K562 (cell line): ENCODE results near the gene BPHL. TPM values are rescaled to one million over a fixed set of nuclear protein-coding genes. Genes with fewer than 3 reads are reported as not detected.

Experiments used
- MAFF ChIP-seq: IDR thresholded peaks from 2 replicates; pipeline ENCODE4 v1.6.1; 2012; ENCODE audit warnings: low read length, improper control_type of control experiment
- RBM39 ChIP-seq: fragments of 200-400 bp; formaldehyde crosslinking; optimal IDR thresholded peaks from 2 replicates; pipeline ENCODE3; 2018; ENCODE audit warnings: low read depth, low read length
- SIN3B ChIP-seq: fragments of 450-650 bp; IDR thresholded peaks from 2 replicates; pipeline ENCODE4 v1.6.1; 2017; ENCODE audit warnings: low read depth, mild to moderate bottlenecking, moderate library complexity
- TAF9B ChIP-seq: fragments of 450-650 bp; IDR thresholded peaks from 2 replicates; pipeline ENCODE4 v1.6.1; 2018; ENCODE audit warnings: mild to moderate bottlenecking; ENCODE audit not compliant: partially characterized antibody
- TARDBP ChIP-seq: fragments of 450-650 bp; IDR thresholded peaks from 2 replicates; pipeline ENCODE4 v1.6.1; 2016
- polyA plus RNA-seq, 8 experiments: library from polyadenylated mRNA; depleted of rRNA in 4 of 8; stranded (reverse) in 5 of 8; unstranded in 3 of 8; fragments of >200 nt; fragmentation: Nextera tagmentation in 2 of 8; fragmentation: Illumina TruSeq in 1 of 8; extraction: Ambion mirVana in 2 of 8; extraction: Trizol in 1 of 8; gene quantifications; 2 replicates each; pipeline versions ENCODE4 v1.2.1 to v1.2.3, GENCODE V29; 2011 to 2014; ENCODE audit warnings: inconsistent platforms in 1 of 8, missing spikeins in 1 of 8
- total RNA-seq, 7 experiments: library from RNA; depleted of rRNA in 6 of 7; stranded (reverse); fragments of >200 nt in 6 of 7; fragmentation: Illumina TruSeq in 2 of 7; extraction: Trizol in 2 of 7; gene quantifications; 2 replicates each; pipeline versions ENCODE4 v1.2.1 to v1.2.3, GENCODE V29; 2011 to 2021; ENCODE audit warnings: low replicate concordance in 1 of 7
- TF ChIP-seq, protein P1 (sequence below): fragments of 200-800 bp; sonication (Bioruptor generic); IDR thresholded peaks from 2 replicates; pipeline ENCODE4 v1.6.1; 2017; ENCODE audit warnings: missing genetic modification characterization, missing compliant biosample characterization
- TF ChIP-seq, protein P2 (sequence below): fragments of 450-650 bp; IDR thresholded peaks from 2 replicates; pipeline ENCODE4 v1.6.1; 2016; ENCODE audit warnings: borderline replicate concordance
- TF ChIP-seq, protein P3 (sequence below): sonication (generic); formaldehyde crosslinking; IDR thresholded peaks from 2 replicates; pipeline ENCODE4 v1.8.0; 2023; ENCODE audit warnings: missing genetic modification reagents, mild to moderate bottlenecking, borderline replicate concordance
- TF ChIP-seq, protein P4 (sequence below): sonication (generic); formaldehyde crosslinking; IDR thresholded peaks from 2 replicates; pipeline ENCODE4 v1.8.0; 2022; ENCODE audit warnings: missing genetic modification reagents, mild to moderate bottlenecking, borderline replicate concordance
- TF ChIP-seq, protein P5 (sequence below): fragments of 450-650 bp; IDR thresholded peaks from 2 replicates; pipeline ENCODE4 v1.6.1; 2016; ENCODE audit warnings: mild to moderate bottlenecking

Gene BPHL
- total and polyA plus RNA-seq, 9 of the 15 experiments (the other 6 are each of a cell fraction or from before 2014, with no cell fraction given), result 3.5 to 17.4 (median 8.2) TPM

DNA sequence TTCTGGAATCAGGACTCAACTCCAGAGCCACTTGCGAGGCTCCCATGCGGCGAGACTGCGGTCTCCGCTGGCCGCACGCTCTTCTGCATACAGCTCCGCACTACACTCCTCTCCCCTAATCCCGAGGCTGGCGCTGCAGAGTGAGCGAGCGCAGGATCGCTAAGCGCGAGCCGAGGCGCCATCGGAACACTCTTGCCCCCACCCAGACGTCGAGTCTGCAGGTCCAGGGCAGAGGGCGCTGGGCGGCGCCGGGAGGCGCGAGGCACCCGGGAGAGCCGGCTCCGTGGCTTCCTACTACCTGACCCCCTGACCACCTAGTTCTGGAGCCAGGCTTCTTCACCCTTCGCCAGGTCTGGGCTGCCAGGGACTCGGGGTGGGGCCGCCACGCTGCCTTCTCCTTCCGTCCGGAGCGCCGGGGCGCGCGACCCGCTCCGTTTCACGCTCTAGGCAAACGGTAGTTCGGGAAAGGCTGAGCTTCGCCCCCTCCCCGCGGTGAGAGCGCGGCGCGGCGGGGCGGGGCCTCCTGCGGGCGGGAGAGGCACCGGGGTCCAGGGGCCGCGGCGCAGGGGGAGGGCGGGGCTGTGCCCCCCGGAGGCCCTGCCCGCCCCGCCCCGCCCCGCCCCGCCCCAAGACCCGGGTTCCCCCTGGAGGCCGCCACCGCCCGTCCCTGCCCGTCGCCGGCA, 44.2 kb downstream of the BPHL start (continued):
- TF ChIP-seq RBM39 (no peak), SIN3B (no peak), TARDBP (peak; percentile 80; the same call in 1 of the 2 replicates), TAF9B (no peak), MAFF (no peak)
- TF ChIP-seq, protein P1, sequence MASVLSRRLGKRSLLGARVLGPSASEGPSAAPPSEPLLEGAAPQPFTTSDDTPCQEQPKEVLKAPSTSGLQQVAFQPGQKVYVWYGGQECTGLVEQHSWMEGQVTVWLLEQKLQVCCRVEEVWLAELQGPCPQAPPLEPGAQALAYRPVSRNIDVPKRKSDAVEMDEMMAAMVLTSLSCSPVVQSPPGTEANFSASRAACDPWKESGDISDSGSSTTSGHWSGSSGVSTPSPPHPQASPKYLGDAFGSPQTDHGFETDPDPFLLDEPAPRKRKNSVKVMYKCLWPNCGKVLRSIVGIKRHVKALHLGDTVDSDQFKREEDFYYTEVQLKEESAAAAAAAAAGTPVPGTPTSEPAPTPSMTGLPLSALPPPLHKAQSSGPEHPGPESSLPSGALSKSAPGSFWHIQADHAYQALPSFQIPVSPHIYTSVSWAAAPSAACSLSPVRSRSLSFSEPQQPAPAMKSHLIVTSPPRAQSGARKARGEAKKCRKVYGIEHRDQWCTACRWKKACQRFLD, result peak; percentile 14; the same call in 1 of the 2 replicates
- TF ChIP-seq, protein P2, sequence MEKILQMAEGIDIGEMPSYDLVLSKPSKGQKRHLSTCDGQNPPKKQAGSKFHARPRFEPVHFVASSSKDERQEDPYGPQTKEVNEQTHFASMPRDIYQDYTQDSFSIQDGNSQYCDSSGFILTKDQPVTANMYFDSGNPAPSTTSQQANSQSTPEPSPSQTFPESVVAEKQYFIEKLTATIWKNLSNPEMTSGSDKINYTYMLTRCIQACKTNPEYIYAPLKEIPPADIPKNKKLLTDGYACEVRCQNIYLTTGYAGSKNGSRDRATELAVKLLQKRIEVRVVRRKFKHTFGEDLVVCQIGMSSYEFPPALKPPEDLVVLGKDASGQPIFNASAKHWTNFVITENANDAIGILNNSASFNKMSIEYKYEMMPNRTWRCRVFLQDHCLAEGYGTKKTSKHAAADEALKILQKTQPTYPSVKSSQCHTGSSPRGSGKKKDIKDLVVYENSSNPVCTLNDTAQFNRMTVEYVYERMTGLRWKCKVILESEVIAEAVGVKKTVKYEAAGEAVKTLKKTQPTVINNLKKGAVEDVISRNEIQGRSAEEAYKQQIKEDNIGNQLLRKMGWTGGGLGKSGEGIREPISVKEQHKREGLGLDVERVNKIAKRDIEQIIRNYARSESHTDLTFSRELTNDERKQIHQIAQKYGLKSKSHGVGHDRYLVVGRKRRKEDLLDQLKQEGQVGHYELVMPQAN, result no peak
- TF ChIP-seq, protein P3, sequence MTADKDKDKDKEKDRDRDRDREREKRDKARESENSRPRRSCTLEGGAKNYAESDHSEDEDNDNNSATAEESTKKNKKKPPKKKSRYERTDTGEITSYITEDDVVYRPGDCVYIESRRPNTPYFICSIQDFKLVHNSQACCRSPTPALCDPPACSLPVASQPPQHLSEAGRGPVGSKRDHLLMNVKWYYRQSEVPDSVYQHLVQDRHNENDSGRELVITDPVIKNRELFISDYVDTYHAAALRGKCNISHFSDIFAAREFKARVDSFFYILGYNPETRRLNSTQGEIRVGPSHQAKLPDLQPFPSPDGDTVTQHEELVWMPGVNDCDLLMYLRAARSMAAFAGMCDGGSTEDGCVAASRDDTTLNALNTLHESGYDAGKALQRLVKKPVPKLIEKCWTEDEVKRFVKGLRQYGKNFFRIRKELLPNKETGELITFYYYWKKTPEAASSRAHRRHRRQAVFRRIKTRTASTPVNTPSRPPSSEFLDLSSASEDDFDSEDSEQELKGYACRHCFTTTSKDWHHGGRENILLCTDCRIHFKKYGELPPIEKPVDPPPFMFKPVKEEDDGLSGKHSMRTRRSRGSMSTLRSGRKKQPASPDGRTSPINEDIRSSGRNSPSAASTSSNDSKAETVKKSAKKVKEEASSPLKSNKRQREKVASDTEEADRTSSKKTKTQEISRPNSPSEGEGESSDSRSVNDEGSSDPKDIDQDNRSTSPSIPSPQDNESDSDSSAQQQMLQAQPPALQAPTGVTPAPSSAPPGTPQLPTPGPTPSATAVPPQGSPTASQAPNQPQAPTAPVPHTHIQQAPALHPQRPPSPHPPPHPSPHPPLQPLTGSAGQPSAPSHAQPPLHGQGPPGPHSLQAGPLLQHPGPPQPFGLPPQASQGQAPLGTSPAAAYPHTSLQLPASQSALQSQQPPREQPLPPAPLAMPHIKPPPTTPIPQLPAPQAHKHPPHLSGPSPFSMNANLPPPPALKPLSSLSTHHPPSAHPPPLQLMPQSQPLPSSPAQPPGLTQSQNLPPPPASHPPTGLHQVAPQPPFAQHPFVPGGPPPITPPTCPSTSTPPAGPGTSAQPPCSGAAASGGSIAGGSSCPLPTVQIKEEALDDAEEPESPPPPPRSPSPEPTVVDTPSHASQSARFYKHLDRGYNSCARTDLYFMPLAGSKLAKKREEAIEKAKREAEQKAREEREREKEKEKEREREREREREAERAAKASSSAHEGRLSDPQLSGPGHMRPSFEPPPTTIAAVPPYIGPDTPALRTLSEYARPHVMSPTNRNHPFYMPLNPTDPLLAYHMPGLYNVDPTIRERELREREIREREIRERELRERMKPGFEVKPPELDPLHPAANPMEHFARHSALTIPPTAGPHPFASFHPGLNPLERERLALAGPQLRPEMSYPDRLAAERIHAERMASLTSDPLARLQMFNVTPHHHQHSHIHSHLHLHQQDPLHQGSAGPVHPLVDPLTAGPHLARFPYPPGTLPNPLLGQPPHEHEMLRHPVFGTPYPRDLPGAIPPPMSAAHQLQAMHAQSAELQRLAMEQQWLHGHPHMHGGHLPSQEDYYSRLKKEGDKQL (CRISPR knock-in tag), result no peak
- TF ChIP-seq, protein P4, sequence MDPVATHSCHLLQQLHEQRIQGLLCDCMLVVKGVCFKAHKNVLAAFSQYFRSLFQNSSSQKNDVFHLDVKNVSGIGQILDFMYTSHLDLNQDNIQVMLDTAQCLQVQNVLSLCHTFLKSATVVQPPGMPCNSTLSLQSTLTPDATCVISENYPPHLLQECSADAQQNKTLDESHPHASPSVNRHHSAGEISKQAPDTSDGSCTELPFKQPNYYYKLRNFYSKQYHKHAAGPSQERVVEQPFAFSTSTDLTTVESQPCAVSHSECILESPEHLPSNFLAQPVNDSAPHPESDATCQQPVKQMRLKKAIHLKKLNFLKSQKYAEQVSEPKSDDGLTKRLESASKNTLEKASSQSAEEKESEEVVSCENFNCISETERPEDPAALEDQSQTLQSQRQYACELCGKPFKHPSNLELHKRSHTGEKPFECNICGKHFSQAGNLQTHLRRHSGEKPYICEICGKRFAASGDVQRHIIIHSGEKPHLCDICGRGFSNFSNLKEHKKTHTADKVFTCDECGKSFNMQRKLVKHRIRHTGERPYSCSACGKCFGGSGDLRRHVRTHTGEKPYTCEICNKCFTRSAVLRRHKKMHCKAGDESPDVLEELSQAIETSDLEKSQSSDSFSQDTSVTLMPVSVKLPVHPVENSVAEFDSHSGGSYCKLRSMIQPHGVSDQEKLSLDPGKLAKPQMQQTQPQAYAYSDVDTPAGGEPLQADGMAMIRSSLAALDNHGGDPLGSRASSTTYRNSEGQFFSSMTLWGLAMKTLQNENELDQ (CRISPR knock-in tag), result no peak
- TF ChIP-seq, protein P5, sequence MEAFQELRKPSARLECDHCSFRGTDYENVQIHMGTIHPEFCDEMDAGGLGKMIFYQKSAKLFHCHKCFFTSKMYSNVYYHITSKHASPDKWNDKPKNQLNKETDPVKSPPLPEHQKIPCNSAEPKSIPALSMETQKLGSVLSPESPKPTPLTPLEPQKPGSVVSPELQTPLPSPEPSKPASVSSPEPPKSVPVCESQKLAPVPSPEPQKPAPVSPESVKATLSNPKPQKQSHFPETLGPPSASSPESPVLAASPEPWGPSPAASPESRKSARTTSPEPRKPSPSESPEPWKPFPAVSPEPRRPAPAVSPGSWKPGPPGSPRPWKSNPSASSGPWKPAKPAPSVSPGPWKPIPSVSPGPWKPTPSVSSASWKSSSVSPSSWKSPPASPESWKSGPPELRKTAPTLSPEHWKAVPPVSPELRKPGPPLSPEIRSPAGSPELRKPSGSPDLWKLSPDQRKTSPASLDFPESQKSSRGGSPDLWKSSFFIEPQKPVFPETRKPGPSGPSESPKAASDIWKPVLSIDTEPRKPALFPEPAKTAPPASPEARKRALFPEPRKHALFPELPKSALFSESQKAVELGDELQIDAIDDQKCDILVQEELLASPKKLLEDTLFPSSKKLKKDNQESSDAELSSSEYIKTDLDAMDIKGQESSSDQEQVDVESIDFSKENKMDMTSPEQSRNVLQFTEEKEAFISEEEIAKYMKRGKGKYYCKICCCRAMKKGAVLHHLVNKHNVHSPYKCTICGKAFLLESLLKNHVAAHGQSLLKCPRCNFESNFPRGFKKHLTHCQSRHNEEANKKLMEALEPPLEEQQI, result no peak
